GM12873 (cell line): ENCODE measurements around the gene PARP8.

ENCODE experiments used
- TF ChIP-seq, protein P1 (sequence below): IDR thresholded peaks from 2 replicates; pipeline ENCODE4 v1.5.1; 2012; ENCODE audit warnings: low read depth, mild to moderate bottlenecking, moderate library complexity, low read length, control low read depth; ENCODE audit not compliant: insufficient read depth; ENCODE audit errors: missing control alignments

PARP8 gene

DNA sequence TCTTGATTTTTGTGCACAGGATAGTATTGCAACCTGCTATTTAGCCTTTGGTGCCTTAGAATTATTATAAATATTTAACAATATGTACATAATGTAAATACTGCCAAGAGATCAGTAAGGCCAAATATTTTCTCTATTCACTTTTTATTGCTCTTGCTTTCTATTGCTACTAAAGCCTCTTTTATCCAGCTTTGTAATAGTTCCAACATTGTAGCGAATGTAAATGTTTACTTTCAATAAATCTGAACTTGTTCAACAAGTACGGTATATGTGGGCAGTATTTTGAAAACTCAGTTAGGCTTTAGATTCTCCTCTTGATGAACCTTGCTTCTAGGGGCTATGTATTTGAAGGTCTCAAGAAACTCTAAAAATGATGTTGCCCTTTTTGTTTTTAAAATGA lies 179.8 kb downstream of the PARP8 start:
- TF ChIP-seq, protein P1, sequence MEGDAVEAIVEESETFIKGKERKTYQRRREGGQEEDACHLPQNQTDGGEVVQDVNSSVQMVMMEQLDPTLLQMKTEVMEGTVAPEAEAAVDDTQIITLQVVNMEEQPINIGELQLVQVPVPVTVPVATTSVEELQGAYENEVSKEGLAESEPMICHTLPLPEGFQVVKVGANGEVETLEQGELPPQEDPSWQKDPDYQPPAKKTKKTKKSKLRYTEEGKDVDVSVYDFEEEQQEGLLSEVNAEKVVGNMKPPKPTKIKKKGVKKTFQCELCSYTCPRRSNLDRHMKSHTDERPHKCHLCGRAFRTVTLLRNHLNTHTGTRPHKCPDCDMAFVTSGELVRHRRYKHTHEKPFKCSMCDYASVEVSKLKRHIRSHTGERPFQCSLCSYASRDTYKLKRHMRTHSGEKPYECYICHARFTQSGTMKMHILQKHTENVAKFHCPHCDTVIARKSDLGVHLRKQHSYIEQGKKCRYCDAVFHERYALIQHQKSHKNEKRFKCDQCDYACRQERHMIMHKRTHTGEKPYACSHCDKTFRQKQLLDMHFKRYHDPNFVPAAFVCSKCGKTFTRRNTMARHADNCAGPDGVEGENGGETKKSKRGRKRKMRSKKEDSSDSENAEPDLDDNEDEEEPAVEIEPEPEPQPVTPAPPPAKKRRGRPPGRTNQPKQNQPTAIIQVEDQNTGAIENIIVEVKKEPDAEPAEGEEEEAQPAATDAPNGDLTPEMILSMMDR: no peak

DNA sequence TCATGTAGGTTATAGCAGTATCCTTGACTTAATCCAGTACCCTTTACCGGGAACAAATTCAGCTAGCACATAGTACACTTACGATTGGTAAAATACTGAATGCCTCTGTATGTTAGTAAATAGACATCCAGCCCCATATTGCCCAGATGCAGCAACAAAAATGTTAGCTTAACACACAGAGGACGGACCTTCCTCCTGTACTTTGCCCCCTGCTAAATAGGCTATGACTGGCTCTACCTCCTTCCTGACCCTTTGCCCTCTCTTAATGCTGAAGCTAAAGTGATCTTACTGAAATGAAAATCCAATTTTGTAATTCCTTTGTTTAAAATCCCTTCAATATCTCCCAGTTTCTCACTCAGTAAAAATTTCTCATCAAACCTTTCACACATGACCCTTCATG lies 183.1 kb downstream of the PARP8 start:
- TF ChIP-seq, protein P1: no peak

DNA sequence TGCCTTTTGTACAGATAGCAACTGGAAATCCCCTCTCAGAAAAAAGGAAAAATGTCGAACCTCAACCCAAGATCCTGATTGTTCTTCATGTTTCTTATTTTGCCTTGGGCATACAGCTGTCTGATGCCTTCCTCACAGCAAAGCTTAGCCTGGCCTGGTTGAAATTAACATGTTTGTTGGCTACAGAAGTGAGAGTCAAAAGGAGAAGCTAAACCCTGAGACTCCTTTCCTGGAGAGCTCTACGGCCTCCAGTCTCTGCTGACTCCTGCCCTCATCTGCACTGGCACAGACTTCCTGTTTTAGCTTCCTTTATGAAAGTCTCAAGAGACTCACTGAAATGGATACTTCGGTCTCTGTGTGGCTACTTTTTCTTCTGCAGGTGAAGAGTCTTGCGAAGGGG lies 186.7 kb downstream of the PARP8 start:
- TF ChIP-seq, protein P1: no peak

DNA sequence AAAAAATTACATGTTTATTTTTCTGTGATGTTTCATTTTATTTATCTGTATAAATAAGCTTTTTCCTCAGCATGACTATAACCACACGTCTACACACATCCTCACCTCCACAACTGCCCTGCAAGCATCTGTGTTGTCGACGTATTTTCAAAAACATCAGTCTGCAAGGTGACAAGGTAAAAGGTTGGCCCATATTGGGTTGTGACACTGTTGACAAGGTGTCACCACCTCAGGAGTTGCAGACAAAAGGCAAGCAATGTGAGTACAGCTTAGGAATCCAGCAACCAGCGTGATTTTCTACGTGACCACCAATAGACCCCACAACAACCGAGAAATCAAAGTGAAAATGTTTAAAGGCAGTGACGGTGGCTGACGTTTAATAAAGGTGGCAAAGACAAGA lies 187.6 kb downstream of the PARP8 start:
- TF ChIP-seq, protein P1: no peak

DNA sequence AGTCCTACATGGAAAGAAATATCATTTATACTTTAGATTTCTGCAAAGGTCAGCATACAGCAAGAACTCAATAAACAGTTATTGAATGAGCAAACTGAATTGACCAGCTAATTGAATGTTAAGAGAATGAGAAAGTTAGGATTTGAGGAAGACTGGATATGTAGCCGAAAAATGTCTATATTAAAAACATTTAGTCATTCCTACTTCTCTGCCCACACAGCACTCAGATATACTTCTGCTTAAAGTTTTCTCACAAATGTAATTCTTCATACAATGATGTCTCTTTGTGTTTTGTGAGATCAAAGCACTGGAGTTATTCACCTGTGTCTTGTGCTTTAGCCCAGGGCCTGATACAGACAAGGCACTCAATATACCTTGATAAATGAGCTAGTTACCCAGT lies 188.6 kb downstream of the PARP8 start:
- TF ChIP-seq, protein P1: no peak

DNA sequence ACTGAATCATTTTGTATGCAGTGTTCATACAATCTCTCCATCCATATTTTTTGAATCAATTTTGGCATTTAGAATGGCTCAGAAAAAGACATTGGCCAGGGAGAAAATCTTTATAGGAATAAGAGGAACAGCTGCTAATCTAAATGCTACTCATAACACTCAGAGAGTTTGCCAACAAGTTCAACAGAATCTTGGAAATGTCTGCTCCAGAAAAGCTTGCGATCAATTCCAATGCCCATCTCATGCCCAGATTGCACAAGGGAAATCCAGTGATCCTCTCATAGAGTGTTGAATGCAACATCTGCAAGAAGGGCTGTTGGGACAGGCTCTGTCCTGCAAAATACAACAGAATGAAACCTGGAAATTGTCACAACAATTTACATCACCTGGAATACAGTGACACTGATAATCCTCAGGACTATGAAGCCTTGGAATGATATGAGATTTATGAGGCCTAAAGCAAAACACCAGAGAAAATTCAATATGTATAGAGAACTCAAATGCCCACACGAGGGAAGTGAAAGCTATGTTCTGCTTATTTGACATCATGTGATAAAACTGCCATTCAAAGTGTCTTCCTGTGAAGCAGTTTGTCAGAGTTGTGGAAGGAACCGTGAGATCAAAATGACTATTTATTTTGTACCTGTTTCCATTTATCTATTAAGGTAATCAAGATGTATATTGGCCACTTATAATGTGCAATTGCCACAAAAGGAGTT lies 190.1 kb downstream of the PARP8 start:
- TF ChIP-seq, protein P1: no peak

DNA sequence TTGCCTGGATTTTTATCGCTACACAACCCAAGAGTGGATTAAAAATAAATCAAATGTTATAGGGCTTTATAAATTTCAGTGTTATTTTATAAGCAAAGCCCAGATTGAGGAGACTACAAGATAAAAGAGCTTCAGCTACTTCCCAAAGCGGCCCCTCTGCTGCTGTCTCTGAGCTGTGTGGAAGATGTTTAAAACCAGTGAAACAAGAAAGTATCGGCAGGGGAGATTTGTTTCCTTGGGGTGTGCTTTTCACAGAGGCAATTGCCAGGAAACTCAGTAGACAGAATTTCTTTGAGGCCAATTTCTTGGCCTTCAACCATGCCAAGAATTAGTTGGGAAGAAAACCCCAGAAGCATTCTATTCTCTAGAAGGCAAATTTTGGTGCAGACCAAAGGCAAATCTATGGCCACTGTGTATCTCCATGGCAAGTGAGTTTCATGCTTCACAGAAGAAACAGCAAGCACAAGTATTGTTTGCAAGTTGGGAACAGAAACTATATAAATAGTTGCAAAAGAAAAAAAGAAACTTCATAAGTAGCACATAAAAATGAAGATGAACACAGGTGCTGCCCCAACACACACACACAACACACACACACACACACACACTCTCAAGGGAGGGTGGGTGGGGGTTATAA lies 197.2 kb downstream of the PARP8 start:
- TF ChIP-seq, protein P1: no peak
